ENCODE data around the gene PLXNA4. TPM values are rescaled to one million over a fixed set of nuclear protein-coding genes. Genes with fewer than 3 reads are reported as not detected.

The PLXNA4 gene
- total RNA-seq, 2 donors from 2014 or later, result 2.1 to 8.2 TPM

- intact Hi-C loops (cut with DNase I), result no loop called here
- 43 to 44% methylated on average over 3 of the region's 3 CpGs for WGBS, 2 donors
- H3K27ac ChIP-seq, result no peak overlapping the region
- no peaks in the 10 kb centered on the region for H3K4me1 ChIP-seq
- H3K36me3 ChIP-seq (replicated peaks in 1 of 2; ENCODE audit: insufficient read depth in 1 of 2, low read depth in 2 of 2), result no peaks in the 10 kb centered on the region
- H3K4me3 ChIP-seq, result no peak overlapping the region
- no peak for ATAC-seq
- no peak for DNase-seq
- TF ChIP-seq CTCF (IDR thresholded peaks at IDR 0.05) (no peak), POLR2A (IDR thresholded peaks at IDR 0.05) (no peak)
- no peaks in the 10 kb centered on the region for H3K27me3 ChIP-seq
- peaks cover 0 to 16% (median 0%) of the 10 kb centered on the region in 3 donors for H3K9me3 ChIP-seq
Observed at GRCh38 chr7:132551886-132552285, 24.4 kb downstream of the PLXNA4 start.

GRCh38 chr7:132551439-132551838 lies 24.8 kb downstream of the PLXNA4 start:
- WGBS, 2 donors, result 64 to 67% methylated on average over 6 of the region's 6 CpGs
- Histone ChIP-seq H3K9me3 (peaks cover 0 to 16% (median 0%) of the 10 kb centered on the region in 3 donors), H3K27me3 (no peaks in the 10 kb centered on the region), H3K36me3 (replicated peaks in 1 of 2; ENCODE audit: insufficient read depth in 1 of 2, low read depth in 2 of 2) (no peaks in the 10 kb centered on the region), H3K4me1 (no peaks in the 10 kb centered on the region), H3K27ac (no peak overlapping the region), H3K4me3 (no peak overlapping the region)
- no peak for TF ChIP-seq POLR2A (IDR thresholded peaks at IDR 0.05)
- no peak for TF ChIP-seq CTCF (IDR thresholded peaks at IDR 0.05)
- DNase-seq, result no peak
- ATAC-seq, result no peak
- intact Hi-C loops (cut with DNase I), result no loop called here

GRCh38 chr7:132548489-132549078 lies 27.7 kb downstream of the PLXNA4 start:
- no peak for DNase-seq
- TF ChIP-seq CTCF (IDR thresholded peaks at IDR 0.05) (no peak), POLR2A (IDR thresholded peaks at IDR 0.05) (no peak)

GRCh38 chr7:132547821-132548220 lies 28.4 kb downstream of the PLXNA4 start:
- H3K9me3 ChIP-seq, result peaks cover 0 to 21% (median 0%) of the 10 kb centered on the region in 3 donors
- intact Hi-C loops (cut with DNase I), result no loop called here
- H3K4me1 ChIP-seq, result no peaks in the 10 kb centered on the region
- H3K27me3 ChIP-seq, result no peaks in the 10 kb centered on the region
- 58 to 63% methylated on average over 6 of the region's 6 CpGs for WGBS, 2 donors
- no peaks in the 10 kb centered on the region for H3K36me3 ChIP-seq (replicated peaks in 1 of 2; ENCODE audit: insufficient read depth in 1 of 2, low read depth in 2 of 2)
- ATAC-seq, result no peak
- no peak for DNase-seq
- H3K27ac ChIP-seq, result no peak overlapping the region
- H3K4me3 ChIP-seq, result no peak overlapping the region
- TF ChIP-seq CTCF (IDR thresholded peaks at IDR 0.05) (no peak), POLR2A (IDR thresholded peaks at IDR 0.05) (no peak)

More at GRCh38 chr7:132548489-132549078, 27.7 kb downstream of the PLXNA4 start:
- H3K36me3 ChIP-seq (replicated peaks in 1 of 2; ENCODE audit: insufficient read depth in 1 of 2, low read depth in 2 of 2), result no peaks in the 10 kb centered on the region
- no peaks in the 10 kb centered on the region for H3K27me3 ChIP-seq
- no peak overlapping the region for H3K27ac ChIP-seq
- WGBS, 2 donors, result 44 to 52% methylated on average over 4 of the region's 4 CpGs
- ATAC-seq, result no peak
- H3K9me3 ChIP-seq, result peaks cover 0 to 16% (median 0%) of the 10 kb centered on the region in 3 donors
- H3K4me3 ChIP-seq, result no peak overlapping the region
- intact Hi-C loops (cut with DNase I), result no loop called here
- no peaks in the 10 kb centered on the region for H3K4me1 ChIP-seq

Data from body of pancreas (tissue), 4 donors.